ENCODE measurements around the gene SBSN. TPM values are rescaled to one million over a fixed set of nuclear protein-coding genes. Genes with fewer than 3 reads are reported as not detected.

The SBSN gene
- total and polyA plus RNA-seq, 2 donors (not counting 1 experiment from before 2014, with no cell fraction given), result not detected

DNA sequence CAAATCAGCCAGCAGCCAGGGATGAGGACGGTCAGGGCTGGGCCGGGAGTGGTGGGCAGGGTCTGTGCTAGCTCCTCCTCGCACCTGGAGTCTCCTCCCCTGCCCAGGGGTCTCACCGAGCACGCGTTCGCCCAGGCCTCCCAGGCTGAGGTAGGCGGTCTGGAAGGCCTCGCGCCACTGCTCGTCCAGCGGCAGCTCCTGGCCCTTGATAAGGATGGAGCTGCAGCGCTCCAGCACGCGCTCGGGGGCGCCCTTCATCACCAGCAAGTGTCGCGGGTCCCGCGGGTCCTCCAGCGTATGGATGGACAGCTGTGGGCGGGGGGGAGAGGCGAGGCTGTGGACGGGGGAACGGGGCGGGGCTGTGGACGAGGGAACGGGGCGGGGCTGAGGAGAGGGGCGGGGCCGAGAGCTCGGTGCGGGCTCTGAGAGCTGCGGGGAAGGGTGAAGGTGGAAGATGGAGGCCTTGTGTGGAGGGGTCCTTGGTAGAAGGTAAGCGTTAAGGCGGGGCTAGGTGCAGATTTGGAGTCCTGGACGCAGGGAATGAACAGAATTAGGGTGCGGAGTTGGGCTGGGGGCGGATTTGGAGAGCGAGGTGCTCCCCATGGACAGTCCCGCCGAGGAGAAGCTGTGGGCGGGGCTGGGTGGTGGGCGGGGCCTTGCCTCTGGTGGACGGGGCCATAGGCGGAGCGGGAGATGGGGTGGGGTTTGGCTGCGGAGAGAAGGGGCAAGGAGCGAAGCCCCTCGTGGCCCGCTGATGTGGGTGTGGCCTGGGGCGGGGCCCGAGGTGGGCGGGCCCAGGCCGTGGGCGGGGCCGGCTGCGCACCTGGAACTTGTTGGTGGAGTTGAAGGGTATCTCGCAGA, 29.7 kb upstream of the SBSN start:
- Histone ChIP-seq H3K27ac (ENCODE audit: low read length in 2 of 2) (no peak overlapping the region), H4K20me1 (ENCODE audit: control insufficient read depth, insufficient read depth, low read length, poor library complexity, severe bottlenecking) (no peaks in the 10 kb centered on the region), H3K4me2 (replicated peaks; ENCODE audit: low read depth, low read length, poor library complexity, severe bottlenecking) (peak overlapping the region; percentile 74), H3K9ac (ENCODE audit: low read length) (peak overlapping the region; percentile 37), H3K4me3 (ENCODE audit: control extremely low read depth in 1 of 5, extremely low read depth in 1 of 5, insufficient read depth in 1 of 5, low read depth in 2 of 5, low read length in 4 of 5) (peak overlapping the region in 3 of 5 experiments; percentile 32 to 45 (median 42)), H3K79me2 (ENCODE audit: control insufficient read depth, insufficient read depth, low read length) (no peaks in the 10 kb centered on the region), H2AFZ (ENCODE audit: insufficient read depth, low read depth, low read length, poor library complexity, severe bottlenecking) (peak overlapping the region; percentile 54), H3K4me1 (ENCODE audit: control insufficient read depth in 2 of 2, insufficient read depth in 2 of 2, low read length in 2 of 2) (peaks cover 23 to 24% of the 10 kb centered on the region in 2 donors), H3K36me3 (replicated peaks in 1 of 2; ENCODE audit: control extremely low read depth in 1 of 2, control insufficient read depth in 1 of 2, extremely low read depth in 1 of 2, insufficient read depth in 2 of 2, low read length in 1 of 2) (no peaks in the 10 kb centered on the region), H3K27me3 (replicated peaks in 1 of 4; ENCODE audit: control extremely low read depth in 1 of 4, control insufficient read depth in 3 of 4, insufficient read depth in 4 of 4, low read length in 3 of 4) (peaks cover 0 to 48% (median 10%) of the 10 kb centered on the region in 4 experiments), H3K9me3 (ENCODE audit: control extremely low read depth in 1 of 3, control insufficient read depth in 2 of 3, insufficient read depth in 1 of 3, low read length in 2 of 3) (peaks cover 0 to 14% (median 0%) of the 10 kb centered on the region in 3 donors)
- intact Hi-C loops (cut with micrococcal nuclease), result no loop called here
- Mint-ChIP-seq H3K27me3 (peaks cover 46% of the 10 kb centered on the region), H3K9me3 (ENCODE audit: insufficient read depth) (no peaks in the 10 kb centered on the region), H3K4me3 (peak overlapping the region; percentile 78), H3K27ac (no peak overlapping the region), H3K4me1 (peaks cover 27% of the 10 kb centered on the region)
- ATAC-seq (ENCODE audit: low read depth), result peak; percentile 35
- POLR2A ChIA-PET, result no interaction called here
- DNase-seq, result peak; percentile 63
- TF ChIP-seq, protein P1, sequence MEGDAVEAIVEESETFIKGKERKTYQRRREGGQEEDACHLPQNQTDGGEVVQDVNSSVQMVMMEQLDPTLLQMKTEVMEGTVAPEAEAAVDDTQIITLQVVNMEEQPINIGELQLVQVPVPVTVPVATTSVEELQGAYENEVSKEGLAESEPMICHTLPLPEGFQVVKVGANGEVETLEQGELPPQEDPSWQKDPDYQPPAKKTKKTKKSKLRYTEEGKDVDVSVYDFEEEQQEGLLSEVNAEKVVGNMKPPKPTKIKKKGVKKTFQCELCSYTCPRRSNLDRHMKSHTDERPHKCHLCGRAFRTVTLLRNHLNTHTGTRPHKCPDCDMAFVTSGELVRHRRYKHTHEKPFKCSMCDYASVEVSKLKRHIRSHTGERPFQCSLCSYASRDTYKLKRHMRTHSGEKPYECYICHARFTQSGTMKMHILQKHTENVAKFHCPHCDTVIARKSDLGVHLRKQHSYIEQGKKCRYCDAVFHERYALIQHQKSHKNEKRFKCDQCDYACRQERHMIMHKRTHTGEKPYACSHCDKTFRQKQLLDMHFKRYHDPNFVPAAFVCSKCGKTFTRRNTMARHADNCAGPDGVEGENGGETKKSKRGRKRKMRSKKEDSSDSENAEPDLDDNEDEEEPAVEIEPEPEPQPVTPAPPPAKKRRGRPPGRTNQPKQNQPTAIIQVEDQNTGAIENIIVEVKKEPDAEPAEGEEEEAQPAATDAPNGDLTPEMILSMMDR (IDR thresholded peaks at IDR 0.05), result no peak
- TF ChIP-seq EZH2 (IDR thresholded peaks at IDR 0.05; ENCODE audit: borderline replicate concordance, insufficient read depth, low read depth, low read length, poor library complexity, severe bottlenecking), result no peak
- CTCF ChIA-PET, result interaction anchor here (0.5 to 1.8 kb wide), 2 partner anchors 10 to 137 kb away, joined by 4 read pairs; no protein-coding TSS in a partner anchor
- WGBS (ENCODE audit: insufficient coverage), result 12% methylated on average over 55 of the region's 60 CpGs

Measured in B cell (primary cell).